CD4-positive, alpha-beta T cell (primary cell): ENCODE results near the gene MAP4K3. TPM values are rescaled to one million over a fixed set of nuclear protein-coding genes. Genes with fewer than 3 reads are reported as not detected.

Experiments
- ATAC-seq: fragments of 200-7000 bp; cut with Tn5 transposase; one replicate; pipeline ENCODE4 v1.10.0; 2022; ENCODE audit warnings: mild to moderate bottlenecking; ENCODE audit not compliant: poor library complexity
- CTCF ChIA-PET: fragments of 350-600 bp; sonication (Branson Sonifier 250); formaldehyde crosslinking; loops from one replicate; lab custom pipeline; 2021; ENCODE audit warnings: antibody characterized with exemption, inconsistent platforms; lab: Charles Lee
- POLR2A ChIA-PET: fragments of 350-600 bp; sonication (Branson Sonifier 250); formaldehyde crosslinking; loops from one replicate; lab custom pipeline; 2021; ENCODE audit warnings: antibody characterized with exemption, inconsistent platforms; lab: Charles Lee
- DNase-seq, 14 experiments: peaks; one replicate each; pipeline ENCODE4 v3.0.0-alpha.2; 2013 to 2020; ENCODE audit warnings: mixed read lengths in 2 of 14
- H3K27ac ChIP-seq, 2 donors: one replicate each; pipeline versions ENCODE4 v1.5.1 to v1.7.0; 2013; ENCODE audit warnings: low read length in 2 of 2, low read depth in 1 of 2, mild to moderate bottlenecking in 1 of 2
- H3K27me3 ChIP-seq, 2 experiments: 1 replicate in 1 of 2; 2 replicates in 1 of 2; pipeline versions ENCODE4 v1.6.1 to v1.7.0; 2013; ENCODE audit warnings: low read length in 2 of 2, control low read depth in 1 of 2, mild to moderate bottlenecking in 1 of 2, moderate library complexity in 1 of 2; ENCODE audit not compliant: insufficient read depth in 2 of 2, control insufficient read depth in 1 of 2
- H3K36me3 ChIP-seq: one replicate; pipeline ENCODE4 v1.6.1; 2013; ENCODE audit warnings: low read length, control low read depth; ENCODE audit not compliant: insufficient read depth
- H3K4me1 ChIP-seq: one replicate; pipeline ENCODE4 v1.6.1; 2013; ENCODE audit warnings: low read length, control low read depth; ENCODE audit not compliant: insufficient read depth
- H3K4me3 ChIP-seq: one replicate; pipeline ENCODE4 v1.5.1; 2013; ENCODE audit warnings: mild to moderate bottlenecking, low read length, moderate library complexity
- H3K9me3 ChIP-seq, 2 experiments: 1 replicate in 1 of 2; 2 replicates in 1 of 2; pipeline versions ENCODE4 v1.6.1 to v1.7.0; 2013; ENCODE audit warnings: low read length in 2 of 2, mild to moderate bottlenecking in 2 of 2, control low read depth in 1 of 2, moderate library complexity in 1 of 2; ENCODE audit not compliant: control insufficient read depth in 1 of 2, insufficient read depth in 1 of 2
- H3K27ac Mint-ChIP-seq: one replicate; pipeline ENCODE4 v1.8.0; 2020; ENCODE audit warnings: mixed read lengths
- H3K27me3 Mint-ChIP-seq: one replicate; pipeline ENCODE4 v1.8.0; 2021; ENCODE audit warnings: mixed read lengths
- H3K36me3 Mint-ChIP-seq: one replicate; pipeline ENCODE4 v1.8.0; 2021; ENCODE audit warnings: low read depth, mixed read lengths
- H3K4me1 Mint-ChIP-seq: one replicate; pipeline ENCODE4 v1.8.0; 2021; ENCODE audit warnings: low read depth, mixed read lengths
- H3K4me3 Mint-ChIP-seq: one replicate; pipeline ENCODE4 v1.8.0; 2020; ENCODE audit warnings: mild to moderate bottlenecking, mixed read lengths
- H3K9me3 Mint-ChIP-seq: one replicate; pipeline ENCODE4 v1.8.0; 2020; ENCODE audit warnings: mixed read lengths
- CTCF ChIP-seq: fragments of 200-600 bp; IDR thresholded peaks from one replicate; pipeline ENCODE4 v1.8.0; 2022; ENCODE audit warnings: antibody characterized with exemption, mild to moderate bottlenecking
- intact Hi-C, 2 experiments: fragments of 100-400 bp; cut with DNase I in 1 of 2; cut with micrococcal nuclease in 1 of 2; formaldehyde crosslinking; loops; one replicate each; pipeline versions ENCODE4 v1.15.1 to v1.9.0; 2023 to 2025; cut with DNase I, micrococcal nuclease
- polyA plus RNA-seq, 2 donors: library from polyadenylated mRNA; unstranded; fragments of 120-200 nt; gene quantifications; one replicate each; pipeline ENCODE4 v1.2.1, GENCODE V29; 2013
- total RNA-seq, 174 experiments: library from RNA in 2 of 174; stranded (reverse) in 2 of 174; gene quantifications; one replicate each; pipeline ENCODE4 v1.2.3 and lab custom pipeline; 2021 to 2026

Gene MAP4K3
- total RNA-seq (10 to 100 TPM; 18.4 to 22.5 TPM), total RNA-seq (lab: John Stamatoyannopoulos, UW) (10.4 to 38.7 (median 22.8) reads per million in 172 experiments)
- 7.3 TPM for polyA plus RNA-seq (2013, experiment 1 of 2)
- polyA plus RNA-seq (2013, experiment 2 of 2), result 10.4 TPM

GRCh38 chr2:39436592-39437521 lies at the start of gene MAP4K3:
TSS of gene MAP4K3 (minus strand) at chr2:39437285. CDS start at chr2:39436987, 298 bp downstream.
- Mint-ChIP-seq H3K36me3 (peaks cover 6% of the 10 kb centered on the region), H3K4me1 (peaks cover 57% of the 10 kb centered on the region), H3K27me3 (no peaks in the 10 kb centered on the region), H3K27ac (peak within 1 kb of the TSS; percentile 79), H3K4me3 (peak within 1 kb of the TSS; percentile 97), H3K9me3 (no peaks in the 10 kb centered on the region)
- Histone ChIP-seq H3K27me3 (no peaks in the 10 kb centered on the region), H3K9me3 (no peaks in the 10 kb centered on the region), H3K27ac (no peak within 1 kb of the TSS), H3K4me3 (peak within 1 kb of the TSS; percentile 68), H3K36me3 (no peaks in the 10 kb centered on the region), H3K4me1 (peaks cover 18% of the 10 kb centered on the region)
- CTCF ChIA-PET, result no interaction called here
- TF ChIP-seq CTCF, result no peak
- DNase-seq, result peak; percentile 43 to 87 (median 64)
- POLR2A ChIA-PET, result interaction anchor here (0.7 to 1.9 kb wide), 4 partner anchors 10 to 316 kb away, joined by 4 to 7 read pairs (median 6); partner anchors contain the start of gene SOS1
- intact Hi-C loops, result loop anchor here in 1 of 2 experiments (10.0 kb wide), 2 partner anchors 312 to 338 kb away; partner anchors contain the start of genes SOS1 and THUMPD2
- ATAC-seq, result peak; percentile 47

GRCh38 chr2:39486071-39486470 lies 49.0 kb upstream of the MAP4K3 start:
- no peak overlapping the region for H3K4me3 Mint-ChIP-seq
- no peak for DNase-seq
- H3K4me1 Mint-ChIP-seq, result no peaks in the 10 kb centered on the region
- H3K27me3 ChIP-seq, result no peaks in the 10 kb centered on the region
- H3K27me3 Mint-ChIP-seq, result no peaks in the 10 kb centered on the region
- H3K36me3 ChIP-seq, result no peaks in the 10 kb centered on the region
- H3K36me3 Mint-ChIP-seq, result no peaks in the 10 kb centered on the region
- no peak for ATAC-seq
- no peaks in the 10 kb centered on the region for H3K9me3 Mint-ChIP-seq
- POLR2A ChIA-PET, result no interaction called here
- intact Hi-C loops, result no loop called here
- H3K27ac ChIP-seq, result no peak overlapping the region
- no peaks in the 10 kb centered on the region for H3K9me3 ChIP-seq
- H3K27ac Mint-ChIP-seq, result no peak overlapping the region
- CTCF ChIA-PET, result no interaction called here
- no peaks in the 10 kb centered on the region for H3K4me1 ChIP-seq
- no peak overlapping the region for H3K4me3 ChIP-seq
- no peak for TF ChIP-seq CTCF

- Mint-ChIP-seq H3K9me3 (no peaks in the 10 kb centered on the region), H3K36me3 (no peaks in the 10 kb centered on the region), H3K27ac (no peak overlapping the region), H3K4me3 (no peak overlapping the region), H3K4me1 (no peaks in the 10 kb centered on the region), H3K27me3 (no peaks in the 10 kb centered on the region)
- H3K9me3 ChIP-seq, result no peaks in the 10 kb centered on the region
- no peaks in the 10 kb centered on the region for H3K36me3 ChIP-seq
- no peak overlapping the region for H3K4me3 ChIP-seq
- POLR2A ChIA-PET, result no interaction called here
- intact Hi-C loops, result no loop called here
- CTCF ChIA-PET, result no interaction called here
- no peak overlapping the region for H3K27ac ChIP-seq
- no peaks in the 10 kb centered on the region for H3K27me3 ChIP-seq
- DNase-seq (no peak), ATAC-seq (no peak)
- no peak for TF ChIP-seq CTCF
- no peaks in the 10 kb centered on the region for H3K4me1 ChIP-seq
These were observed 47.8 kb upstream of the MAP4K3 start for GRCh38 chr2:39484620-39485495.
